HCT116 (cell line): ENCODE data around the gene PHF21A. TPM values are rescaled to one million over a fixed set of nuclear protein-coding genes. Genes with fewer than 3 reads are reported as not detected.
"Not testable (repeated sequence)": the region's sequence is repeated elsewhere in the genome, so short reads cannot be mapped to it uniquely, and the experiment has no call there.

ENCODE experiments used
- ATAC-seq: fragments of 200-7000 bp; cut with Tn5 transposase; 2 replicates; pipeline ENCODE4 v1.9.1; 2020; ENCODE audit warnings: mild to moderate bottlenecking, moderate library complexity
- BruUV-seq: library from RNA; stranded (reverse); fragments of 400-500 nt; replicated peaks from 2 replicates; lab custom pipeline; 2021; lab: Mats Ljungman, UMichigan
- CTCF ChIA-PET: fragments of 300-600 bp; sonication (Branson Sonifier 250); formaldehyde crosslinking; loops from one replicate; lab custom pipeline; 2021; ENCODE audit warnings: antibody characterized with exemption; lab: Charles Lee
- POLR2A ChIA-PET: fragments of 300-600, 350-600 bp; sonication (Branson Sonifier 250); formaldehyde crosslinking; loops from one replicate; lab custom pipeline; 2021; ENCODE audit warnings: antibody characterized with exemption; lab: Charles Lee
- RAD21 ChIA-PET, 2 experiments: fragments of 300-600 bp; sonication (Branson Sonifier 250); formaldehyde crosslinking; loops; one replicate each; lab custom pipeline; 2023; ENCODE audit warnings: low total read pairs in 2 of 2; ENCODE audit not compliant: uncharacterized antibody in 2 of 2, unreplicated experiment in 2 of 2, low non-redundant PET in 1 of 2; lab: Charles Lee
- DNase-seq: peaks from one replicate; pipeline ENCODE4 v3.0.0-alpha.2; 2010; ENCODE audit warnings: low read depth, low spot score
- H2AFZ ChIP-seq: fragments of 200-600 bp; shearing (Covaris generic), sonication (generic); 2 replicates; pipeline ENCODE4 v1.6.1; 2017; ENCODE audit warnings: low read depth, mixed run types, mixed read lengths, antibody characterized with exemption, low read length; ENCODE audit not compliant: poor library complexity, severe bottlenecking
- H3K27ac ChIP-seq: 2 replicates; pipeline ENCODE4 v1.5.1; 2012; ENCODE audit warnings: low read depth, low read length
- H3K27me3 ChIP-seq: fragments of 200-600 bp; sonication (generic); 2 replicates; pipeline ENCODE4 v1.6.1; 2016; ENCODE audit warnings: mixed run types, low read length, mixed read lengths; ENCODE audit not compliant: insufficient read depth
- H3K36me3 ChIP-seq, 2 experiments: fragments of 200-500 bp in 1 of 2; fragments of 200-600 bp in 1 of 2; sonication (Bioruptor generic) in 1 of 2; sonication (generic) in 1 of 2; 2 replicates each; pipeline versions ENCODE4 v1.5.1 to v1.6.1; 2014 to 2016; ENCODE audit warnings: low read length in 2 of 2, inconsistent platforms in 1 of 2, mixed read lengths in 1 of 2, mixed run types in 1 of 2; ENCODE audit not compliant: insufficient read depth in 2 of 2, control insufficient read depth in 1 of 2
- H3K4me1 ChIP-seq, 2 experiments: fragments of 200-600 bp in 1 of 2; sonication (generic) in 1 of 2; 2 replicates each; pipeline versions ENCODE4 v1.5.1 to v1.6.1; 2012 to 2017; ENCODE audit warnings: low read length in 2 of 2, inconsistent platforms in 1 of 2, mild to moderate bottlenecking in 1 of 2, mixed read lengths in 1 of 2, mixed run types in 1 of 2, moderate library complexity in 1 of 2; ENCODE audit not compliant: insufficient read depth in 2 of 2, control insufficient read depth in 1 of 2
- H3K4me2 ChIP-seq: fragments of 200-600 bp; sonication (generic); 2 replicates; pipeline ENCODE4 v1.6.1; 2017; ENCODE audit warnings: mixed run types, low read length, mixed read lengths
- H3K4me3 ChIP-seq, 2 experiments: fragments of 200-600 bp in 1 of 2; sonication (generic) in 1 of 2; replicated peaks in 1 of 2; 2 replicates each; pipeline ENCODE4 v1.5.1; 2011 to 2016; ENCODE audit warnings: low read length in 2 of 2, control low read depth in 1 of 2, low read depth in 1 of 2, mild to moderate bottlenecking in 1 of 2, mixed read lengths in 1 of 2, mixed run types in 1 of 2
- H3K79me2 ChIP-seq: fragments of 200-600 bp; sonication (generic); 2 replicates; pipeline ENCODE4 v1.6.1; 2017; ENCODE audit warnings: mild to moderate bottlenecking, mixed run types, low read length, moderate library complexity, mixed read lengths; ENCODE audit not compliant: insufficient read depth
- H3K9ac ChIP-seq: fragments of 200-600 bp; sonication (generic); 2 replicates; pipeline ENCODE4 v1.6.1; 2016; ENCODE audit warnings: low read length, mixed read lengths
- H3K9me2 ChIP-seq: fragments of 200-600 bp; sonication (generic), shearing (Covaris generic); 2 replicates; pipeline ENCODE4 v1.6.1; 2017; ENCODE audit warnings: mixed run types, mild to moderate bottlenecking, moderate library complexity; ENCODE audit not compliant: insufficient read depth
- H3K9me3 ChIP-seq, 2 experiments: fragments of 200-500 bp in 1 of 2; fragments of 200-600 bp in 1 of 2; sonication (Bioruptor generic) in 1 of 2; sonication (generic) in 1 of 2; 2 replicates each; pipeline ENCODE4 v1.6.1; 2014 to 2017; ENCODE audit warnings: low read length in 2 of 2, mixed read lengths in 2 of 2, inconsistent platforms in 1 of 2, low read depth in 1 of 2, mild to moderate bottlenecking in 1 of 2, mixed run types in 1 of 2, moderate library complexity in 1 of 2; ENCODE audit not compliant: control insufficient read depth in 1 of 2, insufficient read depth in 1 of 2
- H4K20me1 ChIP-seq: fragments of 200-600 bp; sonication (generic), shearing (Covaris generic); 2 replicates; pipeline ENCODE4 v1.6.1; 2017; ENCODE audit warnings: mixed run types, mild to moderate bottlenecking, moderate library complexity; ENCODE audit not compliant: insufficient read depth
- CBX3 ChIP-seq: IDR thresholded peaks from 2 replicates; pipeline ENCODE4 v1.6.1; 2012; ENCODE audit warnings: low read depth
- ELF1 ChIP-seq: IDR thresholded peaks from 2 replicates; pipeline ENCODE4 v1.6.1; 2012; ENCODE audit warnings: low read depth, borderline replicate concordance
- SRF ChIP-seq: IDR thresholded peaks from 2 replicates; pipeline ENCODE4 v1.6.1; 2012; ENCODE audit warnings: low read depth
- YY1 ChIP-seq: IDR thresholded peaks from 2 replicates; pipeline ENCODE4 v1.6.1; 2011; ENCODE audit warnings: low read length, low read depth, moderate library complexity, mild to moderate bottlenecking; ENCODE audit not compliant: insufficient replicate concordance; ENCODE audit errors: extremely low read depth
- ZBTB33 ChIP-seq: IDR thresholded peaks from 2 replicates; pipeline ENCODE4 v1.6.1; 2011; ENCODE audit warnings: mild to moderate bottlenecking, low read length, moderate library complexity; ENCODE audit not compliant: insufficient replicate concordance; ENCODE audit errors: extremely low read depth
- intact Hi-C: fragments of 100-400 bp; cut with micrococcal nuclease; formaldehyde crosslinking; loops from 2 replicates; pipeline ENCODE4 v1.10.0; 2022
- total RNA-seq: library from RNA; stranded (reverse); gene quantifications from one replicate; pipeline ENCODE4 v1.2.1, GENCODE V29; 2021; ENCODE audit not compliant: unreplicated experiment

Gene PHF21A
- total RNA-seq, 1 experiment from 2014 or later: 27.0 TPM

- Histone ChIP-seq H3K79me2 (no peaks in the 10 kb centered on the region), H3K9me2 (no peaks in the 10 kb centered on the region), H3K9me3 (no peaks in the 10 kb centered on the region), H3K27me3 (no peaks in the 10 kb centered on the region), H3K9ac (no peak overlapping the region), H3K36me3 (no peaks in the 10 kb centered on the region; a peak in 1 of 4 replicates), H3K27ac (no peak overlapping the region), H4K20me1 (no peaks in the 10 kb centered on the region), H2AFZ (no peak overlapping the region), H3K4me2 (no peak overlapping the region), H3K4me1 (no peaks in the 10 kb centered on the region), H3K4me3 (no peak overlapping the region)
- DNase-seq (no peak), ATAC-seq (peak; percentile 23; the same call in 1 of the 2 replicates)
- intact Hi-C loops: no loop called here
- RAD21 ChIA-PET: no interaction called here
- no TSS peak for BruUV-seq
- CTCF ChIA-PET: no interaction called here
- no peak for TF ChIP-seq ELF1
- TF ChIP-seq SRF: no peak
- TF ChIP-seq CBX3: no peak
- no peak for TF ChIP-seq YY1
- no peak for TF ChIP-seq ZBTB33
- POLR2A ChIA-PET: interaction anchor here (1.2 kb wide), 1 partner anchor 12 kb away, joined by 3 read pairs; no protein-coding TSS in a partner anchor
These were observed 215.1 kb downstream of the PHF21A start for GRCh38 chr11:45906096-45906682.

GRCh38 chr11:45905576-45905975 is 215.7 kb downstream of the PHF21A start:
- H3K79me2 ChIP-seq, H3K27ac ChIP-seq, H3K4me2 ChIP-seq, H3K9me3 ChIP-seq, H4K20me1 ChIP-seq, BruUV-seq, H3K36me3 ChIP-seq, ATAC-seq, H3K9me2 ChIP-seq, RAD21 ChIA-PET, H3K9ac ChIP-seq, H3K27me3 ChIP-seq, H2AFZ ChIP-seq, H3K4me1 ChIP-seq, DNase-seq, intact Hi-C loops, CTCF ChIA-PET, H3K4me3 ChIP-seq: not testable (repeated sequence)
- POLR2A ChIA-PET: interaction anchor here (1.2 kb wide), 1 partner anchor 13 kb away, joined by 3 read pairs; no protein-coding TSS in a partner anchor
